Measurements from ENCODE around the gene KIAA1217.

The KIAA1217 gene

GRCh38 chr10:24219963-24220362, 11.0 kb downstream of the KIAA1217 start:
- TF ChIP-seq FOXP2 (optimal IDR thresholded peaks at IDR 0.05; ENCODE audit: borderline replicate concordance, extremely low read depth, extremely low read length, insufficient read depth) (no peak), REST (IDR thresholded peaks at IDR 0.05; ENCODE audit: insufficient read depth in 1 of 2, low read depth in 2 of 2, low read length in 2 of 2) (no peak), POLR2AphosphoS5 (IDR thresholded peaks at IDR 0.05; ENCODE audit: low read depth, low read length) (no peak), TAF1 (IDR thresholded peaks at IDR 0.05; ENCODE audit: borderline replicate concordance, insufficient read depth, low read length) (no peak), SIN3A (IDR thresholded peaks at IDR 0.05; ENCODE audit: borderline replicate concordance, insufficient read depth, low read length) (no peak)

DNA sequence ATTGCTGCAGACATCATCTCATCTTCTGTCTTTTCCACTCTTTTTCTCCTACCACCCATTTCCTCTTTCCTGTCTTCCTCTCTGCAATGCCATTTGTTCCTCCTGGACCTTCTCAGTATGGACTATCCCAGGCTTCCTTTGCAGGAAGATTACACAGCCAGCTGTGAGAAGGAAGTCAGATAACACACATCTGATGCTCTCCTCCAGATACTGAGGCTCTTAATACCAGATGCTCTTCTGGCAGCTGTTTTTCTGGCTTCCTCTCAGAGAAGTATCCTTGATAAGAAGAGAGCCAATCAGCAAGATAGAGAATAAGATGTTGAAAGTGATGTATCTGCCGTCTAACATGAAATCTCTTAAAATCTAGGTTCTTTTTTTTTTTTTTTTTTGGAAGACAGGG, 14.4 kb downstream of the KIAA1217 start:
- no peak for TF ChIP-seq REST (IDR thresholded peaks at IDR 0.05; ENCODE audit: insufficient read depth in 1 of 2, low read depth in 2 of 2, low read length in 2 of 2)
- no peak for TF ChIP-seq POLR2AphosphoS5 (IDR thresholded peaks at IDR 0.05; ENCODE audit: low read depth, low read length)
- no peak for TF ChIP-seq SIN3A (IDR thresholded peaks at IDR 0.05; ENCODE audit: borderline replicate concordance, insufficient read depth, low read length)
- no peak for TF ChIP-seq FOXP2 (optimal IDR thresholded peaks at IDR 0.05; ENCODE audit: borderline replicate concordance, extremely low read depth, extremely low read length, insufficient read depth)
- no peak for TF ChIP-seq TAF1 (IDR thresholded peaks at IDR 0.05; ENCODE audit: borderline replicate concordance, insufficient read depth, low read length)

- TF ChIP-seq TAF1 (IDR thresholded peaks at IDR 0.05; ENCODE audit: borderline replicate concordance, insufficient read depth, low read length) = no peak
- TF ChIP-seq POLR2AphosphoS5 (IDR thresholded peaks at IDR 0.05; ENCODE audit: low read depth, low read length) = no peak
- no peak for TF ChIP-seq FOXP2 (optimal IDR thresholded peaks at IDR 0.05; ENCODE audit: borderline replicate concordance, extremely low read depth, extremely low read length, insufficient read depth)
- TF ChIP-seq REST (IDR thresholded peaks at IDR 0.05; ENCODE audit: insufficient read depth in 1 of 2, low read depth in 2 of 2, low read length in 2 of 2) = no peak
- TF ChIP-seq SIN3A (IDR thresholded peaks at IDR 0.05; ENCODE audit: borderline replicate concordance, insufficient read depth, low read length) = no peak
These were observed 15.0 kb downstream of the KIAA1217 start for GRCh38 chr10:24223953-24224352.

DNA sequence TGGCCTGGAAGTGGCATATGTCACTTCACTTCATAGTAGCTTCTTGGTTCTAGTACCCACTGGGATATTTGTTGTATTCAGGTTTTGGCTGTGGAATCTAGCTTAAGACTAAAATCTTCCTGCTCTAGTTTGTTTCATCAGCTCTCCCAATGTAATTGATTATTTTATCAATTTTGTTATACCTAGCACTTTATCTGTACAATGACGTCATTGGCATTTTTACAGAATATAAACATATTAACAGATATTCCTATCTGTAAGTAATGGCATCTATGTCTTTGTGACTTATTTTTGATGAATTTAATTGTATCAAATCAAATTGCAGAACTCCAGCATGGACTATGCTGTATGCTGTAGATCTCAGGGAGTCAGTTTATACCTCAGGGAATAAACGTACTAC, 19.7 kb downstream of the KIAA1217 start:
- TF ChIP-seq SIN3A (IDR thresholded peaks at IDR 0.05; ENCODE audit: borderline replicate concordance, insufficient read depth, low read length) (no peak), TAF1 (IDR thresholded peaks at IDR 0.05; ENCODE audit: borderline replicate concordance, insufficient read depth, low read length) (no peak), POLR2AphosphoS5 (IDR thresholded peaks at IDR 0.05; ENCODE audit: low read depth, low read length) (no peak), FOXP2 (optimal IDR thresholded peaks at IDR 0.05; ENCODE audit: borderline replicate concordance, extremely low read depth, extremely low read length, insufficient read depth) (no peak), REST (IDR thresholded peaks at IDR 0.05; ENCODE audit: insufficient read depth in 1 of 2, low read depth in 2 of 2, low read length in 2 of 2) (no peak)

DNA sequence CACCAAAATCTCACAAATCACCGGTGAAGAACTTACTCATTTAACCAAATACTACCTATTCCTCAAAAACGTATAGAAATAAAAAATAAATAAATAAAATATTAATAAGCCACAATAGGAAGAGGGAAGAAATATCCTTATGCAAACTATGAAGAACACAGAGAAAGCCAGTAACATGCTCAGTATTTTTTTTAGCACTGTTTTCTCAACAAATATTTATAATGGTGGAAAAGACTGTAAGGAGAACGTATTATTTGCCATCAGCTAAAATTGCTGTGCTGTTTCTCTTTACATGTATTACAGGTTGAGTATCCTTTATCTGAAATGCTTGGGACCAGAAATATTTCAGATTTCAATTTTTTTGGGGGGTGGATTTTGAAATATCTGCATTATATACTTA, 21.0 kb downstream of the KIAA1217 start:
- TF ChIP-seq POLR2AphosphoS5 (IDR thresholded peaks at IDR 0.05; ENCODE audit: low read depth, low read length) (no peak), SIN3A (IDR thresholded peaks at IDR 0.05; ENCODE audit: borderline replicate concordance, insufficient read depth, low read length) (no peak), FOXP2 (optimal IDR thresholded peaks at IDR 0.05; ENCODE audit: borderline replicate concordance, extremely low read depth, extremely low read length, insufficient read depth) (no peak), TAF1 (IDR thresholded peaks at IDR 0.05; ENCODE audit: borderline replicate concordance, insufficient read depth, low read length) (no peak), REST (IDR thresholded peaks at IDR 0.05; ENCODE audit: insufficient read depth in 1 of 2, low read depth in 2 of 2, low read length in 2 of 2) (no peak)

Data from PFSK-1 (cell line).